DND-41 (cell line): ENCODE data around the gene ASPG.

Experiments
- CTCF ChIP-seq: IDR thresholded peaks from 2 replicates; pipeline ENCODE4 v1.5.1; 2012; ENCODE audit warnings: borderline replicate concordance, low read length, moderate library complexity, mild to moderate bottlenecking; ENCODE audit not compliant: poor library complexity, severe bottlenecking; ENCODE audit errors: extremely low read depth
- EZH2 ChIP-seq: IDR thresholded peaks from 3 replicates; pipeline ENCODE4 v1.6.1; 2012; ENCODE audit warnings: borderline replicate concordance, low read depth, mild to moderate bottlenecking, moderate library complexity, low read length, inconsistent platforms; ENCODE audit not compliant: severe bottlenecking

- no peak for TF ChIP-seq CTCF
- TF ChIP-seq EZH2: no peak
These were observed 47.5 kb downstream of the ASPG start for GRCh38 chr14:104132981-104133380.
